ENCODE results near the gene MDC1. TPM values are rescaled to one million over a fixed set of nuclear protein-coding genes. Genes with fewer than 3 reads are reported as not detected.

Gene MDC1
- total and polyA plus RNA-seq, 2 of the 13 experiments (the other 11 are each of a cell fraction or from before 2014, with no cell fraction given) = 8.4 to 14.0 TPM

DNA sequence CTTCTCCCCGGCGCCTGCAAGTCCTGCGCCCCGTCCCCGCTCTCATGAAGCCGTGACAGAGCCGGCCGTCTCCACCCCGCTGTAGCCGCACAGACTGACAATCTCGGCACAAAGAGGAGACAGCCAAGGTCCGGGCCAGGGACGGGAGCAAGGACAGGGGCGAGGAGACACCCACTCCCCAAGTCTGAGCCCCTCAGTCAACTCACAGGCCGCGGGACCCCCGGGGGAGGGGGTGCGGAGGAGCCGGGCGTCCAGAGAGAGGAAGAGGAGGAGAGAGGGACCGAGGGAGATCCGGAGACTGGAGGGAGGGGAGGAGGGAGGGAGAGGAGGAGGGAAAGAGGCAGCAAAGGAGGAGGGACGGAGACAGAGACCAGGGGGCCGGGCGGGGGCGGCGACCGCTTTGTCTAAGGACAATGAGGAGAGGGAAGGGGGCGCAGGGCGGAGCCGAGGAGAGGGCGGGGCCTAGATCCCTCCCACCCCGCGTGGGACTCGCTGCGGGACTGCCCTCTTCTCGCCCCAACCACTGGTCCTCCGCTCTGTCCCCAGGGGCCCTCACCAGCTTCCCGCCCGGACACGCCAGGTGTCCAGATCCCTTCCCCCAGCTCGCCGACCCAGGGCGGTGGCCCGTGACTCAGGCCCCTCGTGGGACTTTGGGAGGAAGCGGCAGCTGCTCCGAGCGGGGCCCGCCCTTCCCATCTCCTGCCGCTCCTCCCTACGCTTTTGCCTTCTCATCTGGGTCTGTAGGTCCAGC lies 30.0 kb downstream of the MDC1 start (continued):
- TF ChIP-seq, protein P1, sequence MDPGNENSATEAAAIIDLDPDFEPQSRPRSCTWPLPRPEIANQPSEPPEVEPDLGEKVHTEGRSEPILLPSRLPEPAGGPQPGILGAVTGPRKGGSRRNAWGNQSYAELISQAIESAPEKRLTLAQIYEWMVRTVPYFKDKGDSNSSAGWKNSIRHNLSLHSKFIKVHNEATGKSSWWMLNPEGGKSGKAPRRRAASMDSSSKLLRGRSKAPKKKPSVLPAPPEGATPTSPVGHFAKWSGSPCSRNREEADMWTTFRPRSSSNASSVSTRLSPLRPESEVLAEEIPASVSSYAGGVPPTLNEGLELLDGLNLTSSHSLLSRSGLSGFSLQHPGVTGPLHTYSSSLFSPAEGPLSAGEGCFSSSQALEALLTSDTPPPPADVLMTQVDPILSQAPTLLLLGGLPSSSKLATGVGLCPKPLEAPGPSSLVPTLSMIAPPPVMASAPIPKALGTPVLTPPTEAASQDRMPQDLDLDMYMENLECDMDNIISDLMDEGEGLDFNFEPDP (CRISPR knock-in tag; conservative IDR thresholded peaks at IDR 0.05) = no peak
- TF ChIP-seq, protein P2, sequence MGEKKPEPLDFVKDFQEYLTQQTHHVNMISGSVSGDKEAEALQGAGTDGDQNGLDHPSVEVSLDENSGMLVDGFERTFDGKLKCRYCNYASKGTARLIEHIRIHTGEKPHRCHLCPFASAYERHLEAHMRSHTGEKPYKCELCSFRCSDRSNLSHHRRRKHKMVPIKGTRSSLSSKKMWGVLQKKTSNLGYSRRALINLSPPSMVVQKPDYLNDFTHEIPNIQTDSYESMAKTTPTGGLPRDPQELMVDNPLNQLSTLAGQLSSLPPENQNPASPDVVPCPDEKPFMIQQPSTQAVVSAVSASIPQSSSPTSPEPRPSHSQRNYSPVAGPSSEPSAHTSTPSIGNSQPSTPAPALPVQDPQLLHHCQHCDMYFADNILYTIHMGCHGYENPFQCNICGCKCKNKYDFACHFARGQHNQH (CRISPR knock-in tag; IDR thresholded peaks at IDR 0.05) = peak; percentile 44; the same call in 1 of the 2 replicates
- TF ChIP-seq NR1H2 (CRISPR knock-in tag; IDR thresholded peaks at IDR 0.05; ENCODE audit: borderline replicate concordance, low read depth) = no peak
- TF ChIP-seq GMEB1 (CRISPR knock-in tag; IDR thresholded peaks at IDR 0.05; ENCODE audit: borderline replicate concordance) = no peak
- TF ChIP-seq HDAC2 (CRISPR knock-in tag; IDR thresholded peaks at IDR 0.05) = peak; percentile 42; the same call in 1 of the 2 replicates
- peak; percentile 45 for TF ChIP-seq MXD4 (CRISPR knock-in tag; IDR thresholded peaks at IDR 0.05)
- peak; percentile 78; the same call in 1 of the 2 replicates for TF ChIP-seq SNAI1 (CRISPR knock-in tag; IDR thresholded peaks at IDR 0.05; ENCODE audit: borderline replicate concordance)
- TF ChIP-seq PLRG1 (conservative IDR thresholded peaks at IDR 0.05) = no peak
- TF ChIP-seq ARID5B (CRISPR knock-in tag; IDR thresholded peaks at IDR 0.05) = peak; percentile 6; the same call in 1 of the 2 replicates
- TF ChIP-seq RBM39 (IDR thresholded peaks at IDR 0.05; ENCODE audit: low read depth, low read length, poor library complexity, severe bottlenecking) = peak; percentile 57
- peak; percentile 58; the same call in 1 of the 2 replicates for TF ChIP-seq ATF2 (CRISPR knock-in tag; IDR thresholded peaks at IDR 0.05)
- peak; percentile 68; the same call in 1 of the 2 replicates for TF ChIP-seq ZNF281 (CRISPR knock-in tag; IDR thresholded peaks at IDR 0.05; ENCODE audit: borderline replicate concordance)
- 0 out of 2 replicates have a peak, but pooled peaks have one; percentile 24 for TF ChIP-seq CENPT (CRISPR knock-in tag; IDR thresholded peaks at IDR 0.05; ENCODE audit: low read depth)
- no peak for TF ChIP-seq ZNF792 (CRISPR knock-in tag; IDR thresholded peaks at IDR 0.05)
- TF ChIP-seq SIN3A (IDR thresholded peaks at IDR 0.05; ENCODE audit: borderline replicate concordance, low read depth, low read length) = peak; percentile 66; the same call in 1 of the 2 replicates

Data from HepG2 (cell line).